ENCODE measurements around the gene KDM2A.

KDM2A gene

DNA sequence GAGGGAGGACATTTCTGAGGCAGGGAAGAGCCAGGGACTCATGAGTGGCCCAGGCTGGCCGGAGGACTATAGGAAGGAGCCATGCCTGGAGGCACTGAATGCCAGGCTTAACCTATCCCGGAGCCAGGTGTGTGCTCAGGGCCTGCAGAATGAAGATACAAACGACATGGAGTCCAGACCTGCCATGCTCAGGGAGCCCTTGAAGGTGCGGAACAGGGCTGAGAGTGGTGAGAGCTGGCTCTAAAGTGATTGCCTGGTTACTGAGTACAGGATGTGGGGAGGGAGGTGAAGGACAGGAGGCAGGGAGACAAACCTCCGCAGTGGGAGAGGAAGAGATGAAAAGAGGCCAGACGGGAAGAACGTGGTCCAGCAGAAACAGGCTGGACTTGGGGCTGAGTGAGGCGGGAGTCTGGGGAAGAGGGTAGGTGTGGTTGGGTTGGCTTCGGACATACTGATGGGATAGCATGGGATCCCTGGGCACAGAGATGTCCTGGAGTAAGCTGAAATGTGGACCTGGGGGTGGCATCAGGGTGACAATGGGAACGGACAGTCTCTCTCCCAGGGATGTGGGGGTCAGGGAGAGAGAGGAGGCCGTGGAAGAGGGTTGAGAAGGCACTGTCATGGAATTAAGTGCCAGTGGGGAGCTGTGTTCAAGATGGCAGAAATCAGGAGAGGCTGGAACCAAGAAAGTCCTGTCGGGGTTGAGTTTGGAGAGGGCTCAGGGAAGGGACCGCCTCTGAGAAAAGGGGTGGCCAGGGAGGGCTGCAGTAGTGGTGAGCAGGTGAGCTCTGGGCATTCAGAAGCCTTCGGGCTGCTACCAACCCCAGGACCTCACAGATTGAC, 168.5 kb downstream of the KDM2A start:
- peak overlapping the region; percentile 91 for H3K4me3 ChIP-seq (ENCODE audit: low read depth, low read length)
- TF ChIP-seq, protein P1, sequence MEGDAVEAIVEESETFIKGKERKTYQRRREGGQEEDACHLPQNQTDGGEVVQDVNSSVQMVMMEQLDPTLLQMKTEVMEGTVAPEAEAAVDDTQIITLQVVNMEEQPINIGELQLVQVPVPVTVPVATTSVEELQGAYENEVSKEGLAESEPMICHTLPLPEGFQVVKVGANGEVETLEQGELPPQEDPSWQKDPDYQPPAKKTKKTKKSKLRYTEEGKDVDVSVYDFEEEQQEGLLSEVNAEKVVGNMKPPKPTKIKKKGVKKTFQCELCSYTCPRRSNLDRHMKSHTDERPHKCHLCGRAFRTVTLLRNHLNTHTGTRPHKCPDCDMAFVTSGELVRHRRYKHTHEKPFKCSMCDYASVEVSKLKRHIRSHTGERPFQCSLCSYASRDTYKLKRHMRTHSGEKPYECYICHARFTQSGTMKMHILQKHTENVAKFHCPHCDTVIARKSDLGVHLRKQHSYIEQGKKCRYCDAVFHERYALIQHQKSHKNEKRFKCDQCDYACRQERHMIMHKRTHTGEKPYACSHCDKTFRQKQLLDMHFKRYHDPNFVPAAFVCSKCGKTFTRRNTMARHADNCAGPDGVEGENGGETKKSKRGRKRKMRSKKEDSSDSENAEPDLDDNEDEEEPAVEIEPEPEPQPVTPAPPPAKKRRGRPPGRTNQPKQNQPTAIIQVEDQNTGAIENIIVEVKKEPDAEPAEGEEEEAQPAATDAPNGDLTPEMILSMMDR (IDR thresholded peaks at IDR 0.05; ENCODE audit: low read depth, low read length, missing control alignments) = no peak
- no peak for DNase-seq (ENCODE audit: low read depth)

DNA sequence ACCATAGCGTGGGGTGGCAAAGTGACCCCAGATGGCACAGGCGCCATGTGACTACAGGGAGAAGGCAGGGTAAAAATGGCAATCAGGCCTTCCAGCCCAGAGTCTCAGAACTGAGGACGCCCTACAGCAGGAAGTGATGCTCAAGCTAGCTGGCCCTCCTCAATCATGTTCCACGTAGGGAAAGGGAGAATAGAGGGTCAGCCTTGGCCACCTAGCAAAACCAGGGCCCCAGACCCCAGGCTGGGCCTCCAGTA, 169.1 kb downstream of the KDM2A start:
- peak overlapping the region; percentile 91 for H3K4me3 ChIP-seq (ENCODE audit: low read depth, low read length)
- DNase-seq (ENCODE audit: low read depth) = no peak
- TF ChIP-seq, protein P1 (IDR thresholded peaks at IDR 0.05; ENCODE audit: low read depth, low read length, missing control alignments) = no peak

DNA sequence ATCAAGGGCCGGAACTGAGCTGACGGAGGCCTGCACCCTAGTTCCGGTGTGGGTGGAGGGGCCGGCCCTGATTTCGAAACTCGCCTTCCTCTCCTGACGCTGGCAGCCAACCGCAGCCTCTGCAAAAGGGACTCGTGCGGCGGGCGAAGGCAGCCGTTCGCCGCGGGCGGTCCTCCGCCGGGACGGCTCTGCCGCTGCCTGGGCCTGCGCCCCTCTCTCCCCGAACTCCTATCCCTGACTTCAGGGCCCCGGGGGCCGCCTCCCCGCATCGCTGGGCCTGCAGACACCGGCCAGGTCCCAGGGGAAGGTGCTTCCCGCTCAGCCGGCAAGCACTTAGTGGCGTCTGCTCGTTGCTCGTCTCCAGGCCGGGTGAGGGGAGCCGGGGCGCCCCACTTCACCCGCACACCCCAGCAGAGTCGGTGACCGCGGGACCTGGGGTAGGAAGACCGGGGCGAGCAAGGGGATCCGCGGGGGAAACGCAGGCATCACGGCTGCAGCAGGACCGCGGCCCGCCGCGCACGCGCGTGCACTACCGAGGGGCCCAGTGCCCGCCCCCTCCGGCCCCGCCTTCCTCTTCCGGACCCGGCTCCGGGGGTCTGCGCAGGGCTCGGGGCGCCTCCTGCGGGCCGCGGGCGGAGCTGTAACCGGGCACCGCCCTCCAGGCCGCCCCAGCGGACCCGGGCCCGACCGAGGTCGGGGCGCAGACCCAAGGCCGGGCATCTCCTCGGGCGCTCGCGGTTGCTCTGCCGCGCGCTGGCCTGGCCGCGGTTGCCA, 169.6 kb downstream of the KDM2A start:
- H3K4me3 ChIP-seq (ENCODE audit: low read depth, low read length) = peak overlapping the region; percentile 91
- TF ChIP-seq, protein P1 (IDR thresholded peaks at IDR 0.05; ENCODE audit: low read depth, low read length, missing control alignments) = peak; percentile 39
- peak; percentile 73 for DNase-seq (ENCODE audit: low read depth)

DNA sequence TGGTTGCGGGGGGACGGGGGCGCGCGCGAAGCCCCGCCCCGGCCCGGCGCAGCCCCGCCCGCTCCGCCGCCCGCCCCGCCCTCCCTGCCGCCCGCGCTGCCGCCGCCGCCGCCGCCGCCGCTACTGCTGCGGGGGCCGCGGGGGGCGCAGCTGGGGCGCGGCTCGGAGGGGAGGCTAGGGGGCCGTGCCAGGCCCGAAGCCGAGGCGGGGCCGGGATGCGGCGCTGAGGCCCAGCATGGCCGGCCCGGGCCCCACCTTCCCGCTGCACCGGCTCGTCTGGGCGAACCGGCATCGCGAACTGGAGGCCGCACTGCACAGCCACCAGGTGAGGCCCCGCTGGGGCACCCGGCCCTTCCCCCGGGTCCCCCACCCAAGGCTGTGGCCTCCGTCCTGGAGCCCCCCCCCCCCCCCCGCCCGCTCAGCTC, 170.2 kb downstream of the KDM2A start, which contains the start of gene ANKRD13D:
Gene ANKRD13D, plus strand, starts transcription at position 78 of the 425 bp plus-strand sequence. Its CDS starts 158 bp downstream, at position 236.
- H3K4me3 ChIP-seq (ENCODE audit: low read depth, low read length) = peak within 1 kb of the TSS; percentile 91
- TF ChIP-seq, protein P1 (IDR thresholded peaks at IDR 0.05; ENCODE audit: low read depth, low read length, missing control alignments) = no peak
- DNase-seq (ENCODE audit: low read depth) = no peak

DNA sequence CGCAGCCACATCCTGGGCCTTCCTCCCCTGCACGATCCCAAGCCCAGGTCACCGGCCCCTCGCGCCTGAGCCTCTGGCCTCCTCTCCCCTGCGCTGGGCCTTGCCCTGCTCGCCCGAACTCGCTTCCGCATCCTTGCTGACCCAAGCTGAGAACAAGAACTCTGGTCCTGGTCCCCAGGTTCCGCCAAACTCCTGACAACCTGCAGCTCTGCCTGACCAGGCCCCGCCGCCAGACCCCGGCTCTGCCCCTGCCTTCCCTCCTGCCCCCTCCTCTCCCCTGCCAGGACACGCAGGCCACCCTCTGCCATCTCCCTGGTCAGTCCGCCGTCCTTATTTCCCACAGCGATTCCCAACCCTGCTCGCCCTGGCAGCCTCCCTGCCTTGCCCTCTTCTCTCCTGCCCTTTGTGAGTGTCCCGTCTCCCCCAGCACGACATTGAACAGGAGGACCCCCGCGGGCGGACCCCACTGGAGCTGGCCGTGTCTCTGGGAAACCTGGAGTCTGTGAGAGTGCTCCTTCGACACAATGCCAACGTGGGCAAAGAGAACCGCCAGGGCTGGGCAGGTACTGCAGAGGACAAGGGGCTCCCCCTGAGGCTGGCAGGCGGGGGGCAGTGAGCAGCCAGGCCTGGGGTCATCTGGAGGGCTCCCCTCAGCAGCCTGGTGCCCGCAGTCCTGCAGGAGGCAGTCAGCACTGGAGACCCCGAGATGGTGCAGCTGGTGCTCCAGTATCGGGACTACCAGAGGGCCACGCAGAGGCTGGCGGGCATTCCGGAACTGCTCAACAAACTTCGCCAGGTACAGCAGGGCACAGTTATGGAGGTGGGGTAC, 170.8 kb downstream of the KDM2A start:
- DNase-seq (ENCODE audit: low read depth) = no peak
- H3K4me3 ChIP-seq (ENCODE audit: low read depth, low read length) = peak overlapping the region; percentile 63
- TF ChIP-seq, protein P1 (IDR thresholded peaks at IDR 0.05; ENCODE audit: low read depth, low read length, missing control alignments) = no peak

- TF ChIP-seq, protein P1 (IDR thresholded peaks at IDR 0.05; ENCODE audit: low read depth, low read length, missing control alignments) = no peak
- H3K4me3 ChIP-seq (ENCODE audit: low read depth, low read length) = no peak overlapping the region
- DNase-seq (ENCODE audit: low read depth) = no peak
Observed at GRCh38 chr11:67290801-67291200, 171.7 kb downstream of the KDM2A start.

All from GM12864 (cell line).